ENCODE measurements around the gene OR9Q1. TPM values are rescaled to one million over a fixed set of nuclear protein-coding genes. Genes with fewer than 3 reads are reported as not detected.
A peak's percentile ranks its signal among the peaks of the same experiment; 100 is the strongest.

OR9Q1 gene
- total RNA-seq, 4 donors from 2014 or later, result not detected

DNA sequence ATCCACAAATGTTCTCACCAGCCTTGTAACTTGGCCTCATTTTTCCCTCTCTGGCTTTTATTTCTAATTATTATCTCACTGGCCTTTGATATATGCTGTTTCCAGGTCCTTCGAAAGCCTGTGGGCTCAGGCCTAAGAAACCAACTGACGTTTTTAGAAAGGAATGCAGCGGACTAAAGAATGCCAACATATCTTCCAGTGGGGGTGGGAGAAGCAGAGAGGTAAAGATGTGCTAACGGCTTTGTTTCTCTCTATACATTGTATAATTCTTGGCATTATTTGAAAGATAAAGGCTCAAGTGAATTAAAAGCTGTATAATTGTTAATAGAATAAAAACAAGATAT is 35.3 kb downstream of the OR9Q1 start:
- no peaks in the 10 kb centered on the region for H3K36me3 ChIP-seq
- H3K27me3 ChIP-seq, result no peaks in the 10 kb centered on the region
- H3K4me3 ChIP-seq, result no peak overlapping the region
- DNase-seq, result no peak
- no peaks in the 10 kb centered on the region for H3K9me3 ChIP-seq
- H3K4me1 ChIP-seq, result peaks cover 0 to 4% (median 0%) of the 10 kb centered on the region in 4 donors
- intact Hi-C loops (cut with DNase I; ENCODE audit: low total_unique reads) (no loop called here), in situ Hi-C loops (cut with MboI; ENCODE audit: low pct_ligation_motif_present in 1 of 4, low pct_unique_long_range_greater_than_20kb in 1 of 4, low sequenced_read_pairs in 3 of 4) (no loop called here)
- TF ChIP-seq POLR2AphosphoS5 (IDR thresholded peaks at IDR 0.05) (no peak), EP300 (IDR thresholded peaks at IDR 0.05; ENCODE audit: low read depth) (no peak)
- TF ChIP-seq, protein P1, sequence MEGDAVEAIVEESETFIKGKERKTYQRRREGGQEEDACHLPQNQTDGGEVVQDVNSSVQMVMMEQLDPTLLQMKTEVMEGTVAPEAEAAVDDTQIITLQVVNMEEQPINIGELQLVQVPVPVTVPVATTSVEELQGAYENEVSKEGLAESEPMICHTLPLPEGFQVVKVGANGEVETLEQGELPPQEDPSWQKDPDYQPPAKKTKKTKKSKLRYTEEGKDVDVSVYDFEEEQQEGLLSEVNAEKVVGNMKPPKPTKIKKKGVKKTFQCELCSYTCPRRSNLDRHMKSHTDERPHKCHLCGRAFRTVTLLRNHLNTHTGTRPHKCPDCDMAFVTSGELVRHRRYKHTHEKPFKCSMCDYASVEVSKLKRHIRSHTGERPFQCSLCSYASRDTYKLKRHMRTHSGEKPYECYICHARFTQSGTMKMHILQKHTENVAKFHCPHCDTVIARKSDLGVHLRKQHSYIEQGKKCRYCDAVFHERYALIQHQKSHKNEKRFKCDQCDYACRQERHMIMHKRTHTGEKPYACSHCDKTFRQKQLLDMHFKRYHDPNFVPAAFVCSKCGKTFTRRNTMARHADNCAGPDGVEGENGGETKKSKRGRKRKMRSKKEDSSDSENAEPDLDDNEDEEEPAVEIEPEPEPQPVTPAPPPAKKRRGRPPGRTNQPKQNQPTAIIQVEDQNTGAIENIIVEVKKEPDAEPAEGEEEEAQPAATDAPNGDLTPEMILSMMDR (IDR thresholded peaks at IDR 0.05), result no peak
- H3K27ac ChIP-seq, result peak overlapping the region in 3 of 4 donors; percentile 0 to 32 (median 22)
- WGBS, 2 donors (ENCODE audit: low coverage in 1 of 2), result 40 to 51% methylated on average over 4 of the region's 4 CpGs

DNA sequence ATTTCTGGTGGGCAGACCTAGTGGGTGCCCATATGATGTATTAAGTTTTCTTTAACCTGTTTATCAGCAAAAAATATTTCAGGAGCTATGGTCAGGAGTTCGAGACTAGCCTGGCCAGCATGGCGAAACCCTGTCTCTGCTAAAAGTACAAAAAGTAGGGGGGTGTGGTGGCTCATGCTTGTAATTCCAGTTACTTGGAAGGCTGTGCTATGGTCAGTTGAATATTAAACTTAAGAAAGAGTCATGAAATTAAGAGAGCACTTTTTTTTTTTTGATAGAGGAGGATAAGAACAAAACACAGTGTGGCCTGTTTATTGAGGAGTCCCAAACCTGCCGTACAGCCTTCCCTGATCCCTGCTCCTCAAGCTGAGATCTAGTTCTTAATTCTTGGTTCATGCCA is 36.9 kb downstream of the OR9Q1 start:
- TF ChIP-seq POLR2A (IDR thresholded peaks at IDR 0.05) (no peak), POLR2AphosphoS5 (IDR thresholded peaks at IDR 0.05) (no peak), EP300 (IDR thresholded peaks at IDR 0.05; ENCODE audit: low read depth) (no peak)
- TF ChIP-seq, protein P1 (IDR thresholded peaks at IDR 0.05), result no peak
- Histone ChIP-seq H3K27ac (no peak overlapping the region), H3K36me3 (no peaks in the 10 kb centered on the region), H3K4me3 (no peak overlapping the region), H3K4me1 (peaks cover 0 to 4% (median 0%) of the 10 kb centered on the region in 4 donors), H3K27me3 (no peaks in the 10 kb centered on the region), H3K9me3 (no peaks in the 10 kb centered on the region)
- intact Hi-C loops (cut with DNase I; ENCODE audit: low total_unique reads) (no loop called here), in situ Hi-C loops (cut with MboI; ENCODE audit: low pct_ligation_motif_present in 1 of 4, low pct_unique_long_range_greater_than_20kb in 1 of 4, low sequenced_read_pairs in 3 of 4) (no loop called here)
- 63 to 79% methylated on average over 1 to 3 of the region's 3 CpGs for WGBS, 2 donors (ENCODE audit: low coverage in 1 of 2)
- DNase-seq, result no peak

DNA sequence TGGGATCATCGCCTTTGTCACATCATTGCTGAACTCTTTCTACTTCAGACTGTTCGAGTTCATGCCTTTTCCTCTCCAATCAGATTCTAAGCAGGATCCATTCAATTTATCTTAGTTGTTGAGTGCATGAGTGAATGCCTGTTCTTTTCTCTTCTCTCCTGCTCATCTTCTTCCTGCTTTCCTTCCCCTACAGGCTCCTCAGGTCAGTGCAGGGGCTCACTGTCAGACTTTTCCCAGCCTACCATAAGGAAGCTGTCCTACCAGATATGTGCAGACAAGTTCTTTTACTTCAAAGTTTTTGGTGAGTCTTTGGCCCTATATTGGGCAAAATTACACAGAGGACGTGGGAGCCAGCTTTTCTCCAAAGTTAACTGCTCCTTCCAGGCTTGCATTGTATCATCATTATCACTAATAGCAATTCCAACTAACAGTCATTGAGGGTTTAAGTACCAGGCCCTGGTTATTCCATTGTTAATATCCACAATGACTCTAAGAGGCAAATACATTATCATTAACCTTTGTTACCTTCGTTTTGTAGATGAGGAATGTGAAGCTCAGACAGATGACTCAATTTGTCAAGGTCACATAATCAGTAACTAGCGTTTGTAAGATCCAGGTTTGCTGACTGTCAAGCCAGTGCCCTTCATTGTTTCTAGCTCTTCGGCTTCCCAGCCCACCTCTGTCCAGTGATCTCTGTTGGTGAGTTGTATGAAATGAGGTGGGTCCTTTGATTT is 37.4 kb downstream of the OR9Q1 start:
- no peaks in the 10 kb centered on the region for H3K27me3 ChIP-seq
- no peak for TF ChIP-seq POLR2A (IDR thresholded peaks at IDR 0.05)
- no peak for TF ChIP-seq POLR2AphosphoS5 (IDR thresholded peaks at IDR 0.05)
- TF ChIP-seq EP300 (IDR thresholded peaks at IDR 0.05; ENCODE audit: low read depth), result no peak
- TF ChIP-seq, protein P1 (IDR thresholded peaks at IDR 0.05), result peak in 1 of 5 experiments; percentile 4
- H3K9me3 ChIP-seq, result no peaks in the 10 kb centered on the region
- H3K27ac ChIP-seq, result no peak overlapping the region
- no peaks in the 10 kb centered on the region for H3K36me3 ChIP-seq
- peaks cover 0 to 4% (median 0%) of the 10 kb centered on the region in 4 donors for H3K4me1 ChIP-seq
- intact Hi-C loops (cut with DNase I; ENCODE audit: low total_unique reads) (no loop called here), in situ Hi-C loops (cut with MboI; ENCODE audit: low pct_ligation_motif_present in 1 of 4, low pct_unique_long_range_greater_than_20kb in 1 of 4, low sequenced_read_pairs in 3 of 4) (no loop called here)
- no peak for DNase-seq
- H3K4me3 ChIP-seq, result no peak overlapping the region
- WGBS, 2 donors (ENCODE audit: low coverage in 1 of 2), result 60 to 63% methylated on average over 3 to 6 of the region's 6 CpGs

DNA sequence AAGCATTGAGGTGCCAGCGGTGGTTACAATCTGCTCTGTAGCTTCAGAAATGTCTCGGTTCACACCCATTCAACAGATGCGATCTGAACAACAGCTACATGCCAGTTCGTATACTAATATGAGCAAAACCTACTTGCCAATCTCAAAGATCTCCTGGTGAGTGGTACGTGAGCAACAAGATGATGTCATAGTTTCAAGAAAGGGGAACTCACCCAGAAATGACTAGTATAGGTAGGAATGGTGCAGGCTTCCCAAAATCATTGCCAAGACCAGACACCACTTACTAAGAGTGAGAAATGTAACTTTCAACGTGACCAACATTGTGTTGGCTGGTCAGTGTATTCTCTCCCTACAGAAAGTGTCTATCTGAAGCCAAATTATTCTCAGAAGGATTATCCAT is 38.1 kb downstream of the OR9Q1 start:
- Histone ChIP-seq H3K4me1 (peaks cover 0 to 4% (median 0%) of the 10 kb centered on the region in 4 donors), H3K27me3 (no peaks in the 10 kb centered on the region), H3K27ac (no peak overlapping the region), H3K4me3 (no peak overlapping the region), H3K9me3 (no peaks in the 10 kb centered on the region), H3K36me3 (no peaks in the 10 kb centered on the region)
- DNase-seq, result no peak
- whole genome bisulfite sequencing, 2 donors (ENCODE audit: low coverage in 1 of 2), result 54 to 74% methylated on average over 5 to 6 of the region's 6 CpGs
- intact Hi-C loops (cut with DNase I; ENCODE audit: low total_unique reads), result no loop called here
- in situ Hi-C loops (cut with MboI; ENCODE audit: low pct_ligation_motif_present in 1 of 4, low pct_unique_long_range_greater_than_20kb in 1 of 4, low sequenced_read_pairs in 3 of 4), result no loop called here
- TF ChIP-seq EP300 (IDR thresholded peaks at IDR 0.05; ENCODE audit: low read depth), result no peak
- TF ChIP-seq POLR2AphosphoS5 (IDR thresholded peaks at IDR 0.05), result no peak
- no peak for TF ChIP-seq POLR2A (IDR thresholded peaks at IDR 0.05)
- TF ChIP-seq, protein P1 (IDR thresholded peaks at IDR 0.05), result no peak

Data from transverse colon (tissue), 4 donors.